IMR-90 (cell line): Measurements from ENCODE around the gene DOCK1. TPM values are rescaled to one million over a fixed set of nuclear protein-coding genes. Genes with fewer than 3 reads are reported as not detected.

Experiments used
- ATAC-seq: fragments of 200-7000 bp; cut with Tn5 transposase; 2 replicates; pipeline ENCODE4 v1.9.1; 2020; ENCODE audit warnings: low read depth, mild to moderate bottlenecking, moderate library complexity
- BruUV-seq: library from RNA; stranded (reverse); fragments of 400-500 nt; replicated peaks from 2 replicates; lab custom pipeline; 2021; lab: Mats Ljungman, UMichigan
- CTCF ChIA-PET: fragments of 300-600 bp; formaldehyde crosslinking; extraction: SDS; loops from one replicate; lab custom pipeline; 2021; ENCODE audit warnings: antibody characterized with exemption; lab: Yijun Ruan, JAX
- POLR2A ChIA-PET: fragments of 300-600 bp; sonication (Branson Sonifier 250); formaldehyde crosslinking; loops from one replicate; lab custom pipeline; 2022; ENCODE audit warnings: antibody characterized with exemption; ENCODE audit not compliant: unreplicated experiment; lab: Charles Lee
- DNase-seq: peaks from one replicate; pipeline ENCODE4 v3.0.0; 2013
- H2AFZ ChIP-seq: replicated peaks from 2 replicates; pipeline ENCODE3; 2013; ENCODE audit warnings: low read length, mild to moderate bottlenecking; ENCODE audit not compliant: poor library complexity
- H2AK5ac ChIP-seq: 2 replicates; pipeline ENCODE4 v1.6.1; 2013; ENCODE audit warnings: low read depth, low read length, inconsistent platforms
- H2AK9ac ChIP-seq: replicated peaks from 2 replicates; pipeline ENCODE3; 2013; ENCODE audit warnings: mild to moderate bottlenecking, low read depth, low read length, moderate library complexity; ENCODE audit not compliant: poor library complexity
- H2BK120ac ChIP-seq: 2 replicates; pipeline ENCODE4 v1.6.1; 2013; ENCODE audit warnings: low read depth, low read length, inconsistent platforms
- H2BK15ac ChIP-seq: 3 replicates; pipeline ENCODE4 v1.6.1; 2013; ENCODE audit warnings: low read depth, low read length, inconsistent platforms
- H2BK20ac ChIP-seq: 2 replicates; pipeline ENCODE4 v1.6.1; 2013; ENCODE audit warnings: low read depth, mild to moderate bottlenecking, inconsistent platforms, low read length, moderate library complexity
- H2BK5ac ChIP-seq: 2 replicates; pipeline ENCODE4 v1.6.1; 2013; ENCODE audit warnings: mild to moderate bottlenecking, low read depth, low read length, inconsistent platforms; ENCODE audit not compliant: poor library complexity, severe bottlenecking
- H3K14ac ChIP-seq: replicated peaks from 2 replicates; pipeline ENCODE4 v1.6.1; 2013; ENCODE audit warnings: low read depth, low read length, inconsistent platforms
- H3K18ac ChIP-seq: 2 replicates; pipeline ENCODE4 v1.6.1; 2013; ENCODE audit warnings: low read depth, low read length, control low read depth
- H3K23ac ChIP-seq: 2 replicates; pipeline ENCODE4 v1.6.1; 2013; ENCODE audit warnings: low read depth, low read length, inconsistent platforms
- H3K27ac ChIP-seq: 2 replicates; pipeline ENCODE4 v1.5.1; 2013; ENCODE audit warnings: mild to moderate bottlenecking, control low read depth, low read length; ENCODE audit not compliant: insufficient read depth
- H3K27me3 ChIP-seq: 2 replicates; pipeline ENCODE4 v1.6.1; 2013; ENCODE audit warnings: low read length; ENCODE audit not compliant: control insufficient read depth, insufficient read depth
- H3K36me3 ChIP-seq: 2 replicates; pipeline ENCODE4 v1.6.1; 2013; ENCODE audit warnings: low read length, mixed read lengths; ENCODE audit not compliant: control insufficient read depth, insufficient read depth
- H3K4ac ChIP-seq: 2 replicates; pipeline ENCODE4 v1.6.1; 2013; ENCODE audit warnings: low read depth, low read length, inconsistent platforms
- H3K4me1 ChIP-seq: 2 replicates; pipeline ENCODE4 v1.6.1; 2013; ENCODE audit warnings: low read length, mixed read lengths; ENCODE audit not compliant: control insufficient read depth, insufficient read depth
- H3K4me2 ChIP-seq: 2 replicates; pipeline ENCODE4 v1.6.1; 2013; ENCODE audit warnings: low read depth, mild to moderate bottlenecking, control low read depth, low read length, moderate library complexity
- H3K4me3 ChIP-seq: 2 replicates; pipeline ENCODE4 v1.5.1; 2013; ENCODE audit warnings: low read depth, mild to moderate bottlenecking, control low read depth, low read length, moderate library complexity; ENCODE audit not compliant: insufficient read depth
- H3K56ac ChIP-seq: 2 replicates; pipeline ENCODE4 v1.6.1; 2013; ENCODE audit warnings: low read length, inconsistent platforms; ENCODE audit not compliant: insufficient read depth; ENCODE audit errors: extremely low read depth
- H3K79me1 ChIP-seq, 2 experiments: 2 replicates each; pipeline ENCODE4 v1.6.1; 2013; ENCODE audit warnings: low read length in 2 of 2, inconsistent platforms in 1 of 2, low read depth in 1 of 2
- H3K9ac ChIP-seq: 2 replicates; pipeline ENCODE4 v1.6.1; 2013; ENCODE audit warnings: low read depth, low read length, control low read depth
- H3K9me1 ChIP-seq: 2 replicates; pipeline ENCODE4 v1.6.1; 2013; ENCODE audit warnings: low read length, inconsistent platforms; ENCODE audit not compliant: insufficient read depth
- H3K9me3 ChIP-seq: 2 replicates; pipeline ENCODE4 v1.6.1; 2013; ENCODE audit warnings: low read length; ENCODE audit not compliant: control insufficient read depth, insufficient read depth
- H4K20me1 ChIP-seq: 2 replicates; pipeline ENCODE4 v1.6.1; 2013; ENCODE audit warnings: low read length, inconsistent platforms; ENCODE audit not compliant: insufficient read depth
- H4K5ac ChIP-seq: 2 replicates; pipeline ENCODE4 v1.6.1; 2013; ENCODE audit warnings: mild to moderate bottlenecking, low read depth, low read length, control low read depth
- H4K8ac ChIP-seq, 2 experiments: 2 replicates each; pipeline ENCODE4 v1.6.1; 2013; ENCODE audit warnings: low read depth in 2 of 2, low read length in 2 of 2, control low read depth in 1 of 2, inconsistent platforms in 1 of 2
- H4K91ac ChIP-seq: 2 replicates; pipeline ENCODE4 v1.6.1; 2013; ENCODE audit warnings: low read depth, low read length, inconsistent platforms; ENCODE audit not compliant: insufficient read depth
- BHLHE40 ChIP-seq: fragments of 150-350 bp; IDR thresholded peaks from 2 replicates; pipeline ENCODE4 v1.6.1; 2016; ENCODE audit warnings: mild to moderate bottlenecking, low read depth, low read length
- CEBPB ChIP-seq: IDR thresholded peaks from 2 replicates; pipeline ENCODE4 v1.6.1; 2012; ENCODE audit warnings: low read depth, low read length, improper control_type of control experiment
- CHD1 ChIP-seq: IDR thresholded peaks from 2 replicates; pipeline ENCODE4 v1.6.1; 2012; ENCODE audit warnings: low read depth, low read length, improper control_type of control experiment
- CTCF ChIP-seq: conservative IDR thresholded peaks from 2 replicates; pipeline ENCODE4 v1.5.1; 2012; ENCODE audit warnings: mild to moderate bottlenecking, low read depth, low read length, improper control_type of control experiment
- ELK1 ChIP-seq: fragments of 150-350 bp; IDR thresholded peaks from 2 replicates; pipeline ENCODE4 v1.6.1; 2016; ENCODE audit warnings: low read depth, mild to moderate bottlenecking, low read length, moderate library complexity, borderline replicate concordance
- FOS ChIP-seq: fragments of 150-350 bp; IDR thresholded peaks from 2 replicates; pipeline ENCODE4 v1.6.1; 2016; ENCODE audit warnings: low read depth, low read length
- MAFK ChIP-seq: IDR thresholded peaks from 2 replicates; pipeline ENCODE4 v1.6.1; 2012; ENCODE audit warnings: low read depth, low read length, improper control_type of control experiment
- MXI1 ChIP-seq: IDR thresholded peaks from 2 replicates; pipeline ENCODE4 v1.6.1; 2012; ENCODE audit warnings: low read depth, mild to moderate bottlenecking, low read length, moderate library complexity, borderline replicate concordance
- NFE2L2 ChIP-seq: fragments of 150-350 bp; IDR thresholded peaks from 2 replicates; pipeline ENCODE4 v1.6.1; 2016; ENCODE audit warnings: low read depth, mild to moderate bottlenecking, low read length
- RAD21 ChIP-seq: IDR thresholded peaks from 2 replicates; pipeline ENCODE4 v1.6.1; 2012; ENCODE audit warnings: low read length, improper control_type of control experiment
- RCOR1 ChIP-seq: IDR thresholded peaks from 2 replicates; pipeline ENCODE4 v1.6.1; 2012; ENCODE audit warnings: mild to moderate bottlenecking, low read length, improper control_type of control experiment; ENCODE audit not compliant: insufficient replicate concordance
- RFX5 ChIP-seq: IDR thresholded peaks from 2 replicates; pipeline ENCODE4 v1.8.0; 2012; ENCODE audit warnings: low read depth, mild to moderate bottlenecking, low read length, moderate library complexity
- SMC3 ChIP-seq: fragments of 150-350 bp; IDR thresholded peaks from 2 replicates; pipeline ENCODE4 v1.6.1; 2016; ENCODE audit warnings: low read depth, mild to moderate bottlenecking, antibody characterized with exemption, low read length, moderate library complexity
- USF2 ChIP-seq: fragments of 150-350 bp; IDR thresholded peaks from 2 replicates; pipeline ENCODE4 v1.6.1; 2017; ENCODE audit warnings: mild to moderate bottlenecking, antibody characterized with exemption, low read length, low read depth
- WGBS, 2 experiments: methylation state at CpG; one replicate each; pipeline versions ENCODE4 v1.1.5 to v1.1.7; 2013; ENCODE audit warnings: missing lambda C conversion rate in 2 of 2; ENCODE audit not compliant: insufficient read length in 1 of 2; ENCODE audit errors: extremely low coverage in 2 of 2; 5-methylcytosine and 5-hydroxymethylcytosine counted together
- dilution Hi-C: fragments of 300-500 bp; cut with HindIII; formaldehyde crosslinking; loops from one replicate; pipeline ENCODE4 v1.14.3; 2018; ENCODE audit warnings: low sequenced_read_pairs; ENCODE audit not compliant: unreplicated experiment
- in situ Hi-C: fragments of 300-500 bp; cut with MboI; formaldehyde crosslinking; loops from 3 replicates; pipeline ENCODE4 v1.14.3; 2019; ENCODE audit warnings: low sequenced_read_pairs, inconsistent platforms, mixed read lengths
- intact Hi-C: fragments of 100-400 bp; cut with micrococcal nuclease; formaldehyde crosslinking; loops from 2 replicates; pipeline ENCODE4 v1.10.0; 2022
- polyA plus RNA-seq, 3 experiments: library from polyadenylated mRNA; depleted of rRNA; stranded (reverse); fragments of >200 nt; gene quantifications; 2 replicates each; pipeline ENCODE4 v1.2.3, GENCODE V29; 2012; ENCODE audit warnings: low replicate concordance in 1 of 3
- total RNA-seq: library from RNA; depleted of rRNA; stranded (reverse); fragments of >200 nt; gene quantifications from 2 replicates; pipeline ENCODE4 v1.2.3, GENCODE V29; 2012

DOCK1 gene
- total and polyA plus RNA-seq, 2 of the 4 experiments (the other 2 are of a cell fraction): 28.2 to 71.0 TPM

- Histone ChIP-seq H3K27me3 (no peaks in the 10 kb centered on the region), H2BK5ac (no peak overlapping the region), H3K36me3 (peaks cover 42% of the 10 kb centered on the region), H3K4ac (no peak overlapping the region), H3K4me3 (no peak overlapping the region), H3K9me3 (no peaks in the 10 kb centered on the region), H2AK9ac (no peak overlapping the region), H4K8ac (no peak overlapping the region), H2BK20ac (no peak overlapping the region), H2AFZ (no peak overlapping the region), H3K23ac (no peak overlapping the region), H2BK15ac (no peak overlapping the region), H3K4me2 (no peak overlapping the region), H4K5ac (no peak overlapping the region), H3K27ac (no peak overlapping the region), H3K56ac (no peak overlapping the region), H2BK120ac (no peak overlapping the region), H4K91ac (no peak overlapping the region), H3K9ac (no peak overlapping the region), H3K14ac (no peak overlapping the region), H4K20me1 (no peaks in the 10 kb centered on the region), H3K9me1 (peaks cover 22% of the 10 kb centered on the region; the same call in 1 of the 2 replicates), H3K79me1 (peaks cover 21 to 28% of the 10 kb centered on the region in 2 experiments), H3K4me1 (0 out of 2 replicates have a peak, but pooled peaks cover 2% of the 10 kb centered on the region), H3K18ac (no peak overlapping the region), H2AK5ac (no peak overlapping the region)
- ATAC-seq: no peak
- no TSS peak for BruUV-seq
- TF ChIP-seq MXI1: no peak
- no peak for TF ChIP-seq CTCF
- TF ChIP-seq RCOR1: no peak
- no peak for TF ChIP-seq CEBPB
- no peak for TF ChIP-seq SMC3
- TF ChIP-seq USF2: no peak
- TF ChIP-seq NFE2L2: no peak
- no peak for TF ChIP-seq MAFK
- TF ChIP-seq RAD21: no peak
- TF ChIP-seq ELK1: no peak
- TF ChIP-seq RFX5: no peak
- TF ChIP-seq BHLHE40: no peak
- TF ChIP-seq FOS: no peak
- TF ChIP-seq CHD1: no peak
- in situ Hi-C loops: no loop called here
- no CpG with 5 or more reads among the region's 12 CpGs for WGBS, 2 experiments
- dilution Hi-C loops: no loop called here
- intact Hi-C loops: no loop called here
- DNase-seq: no peak
- ChIA-PET CTCF (no interaction called here), POLR2A (no interaction called here)
Observed at GRCh38 chr10:127000598-127000997, 95.4 kb downstream of the DOCK1 start.
